GM12891 (cell line): ENCODE results near the gene GPRASP3.

Experiments used
- PAX5 ChIP-seq: IDR thresholded peaks from 2 replicates; pipeline ENCODE4 v1.6.1; 2011; ENCODE audit warnings: low read length, moderate library complexity, mild to moderate bottlenecking; ENCODE audit not compliant: insufficient read depth, severe bottlenecking
- POLR2A ChIP-seq: IDR thresholded peaks from 2 replicates; pipeline ENCODE4 v1.6.1; 2011; ENCODE audit warnings: low read depth, low read length, control low read depth
- POLR2AphosphoS5 ChIP-seq: IDR thresholded peaks from 2 replicates; pipeline ENCODE4 v1.6.1; 2011; ENCODE audit warnings: low read depth, low read length, control low read depth
- POU2F2 ChIP-seq: IDR thresholded peaks from 2 replicates; pipeline ENCODE4 v1.6.1; 2011; ENCODE audit warnings: low read depth, mild to moderate bottlenecking, control low read depth, low read length, moderate library complexity
- SPI1 ChIP-seq: IDR thresholded peaks from 2 replicates; pipeline ENCODE4 v1.6.1; 2011; ENCODE audit warnings: low read depth, low read length, control low read depth
- TAF1 ChIP-seq: IDR thresholded peaks from 2 replicates; pipeline ENCODE4 v1.6.1; 2011; ENCODE audit warnings: low read depth, low read length, control low read depth

DNA sequence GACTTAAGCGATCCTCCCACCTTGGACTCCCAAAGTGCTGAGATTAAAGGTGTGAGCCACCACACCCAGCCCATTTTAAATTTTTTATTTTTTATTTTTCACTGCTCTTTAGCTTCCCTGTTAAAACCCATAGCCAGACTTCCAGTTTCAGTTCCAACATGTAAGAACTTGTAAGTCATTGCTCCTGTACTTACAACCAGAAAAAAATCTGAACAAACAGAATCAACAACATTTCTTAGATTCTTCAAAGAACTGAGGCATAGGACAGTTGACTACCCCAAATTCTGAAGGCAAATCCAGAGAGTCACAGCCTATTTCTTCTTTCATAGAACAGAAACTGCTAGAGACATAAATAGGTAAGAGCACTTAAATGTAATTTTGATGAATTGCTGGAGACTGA, 8.1 kb downstream of the GPRASP3 start:
- no peak for TF ChIP-seq POLR2A
- TF ChIP-seq POLR2AphosphoS5, result no peak
- TF ChIP-seq SPI1, result no peak
- TF ChIP-seq POU2F2, result no peak
- TF ChIP-seq TAF1, result no peak
- TF ChIP-seq PAX5, result no peak
